Measurements from ENCODE around the gene RXRB.
"Not testable (repeated sequence)": the region's sequence is repeated elsewhere in the genome, so short reads cannot be mapped to it uniquely, and the experiment has no call there.

Gene RXRB

DNA sequence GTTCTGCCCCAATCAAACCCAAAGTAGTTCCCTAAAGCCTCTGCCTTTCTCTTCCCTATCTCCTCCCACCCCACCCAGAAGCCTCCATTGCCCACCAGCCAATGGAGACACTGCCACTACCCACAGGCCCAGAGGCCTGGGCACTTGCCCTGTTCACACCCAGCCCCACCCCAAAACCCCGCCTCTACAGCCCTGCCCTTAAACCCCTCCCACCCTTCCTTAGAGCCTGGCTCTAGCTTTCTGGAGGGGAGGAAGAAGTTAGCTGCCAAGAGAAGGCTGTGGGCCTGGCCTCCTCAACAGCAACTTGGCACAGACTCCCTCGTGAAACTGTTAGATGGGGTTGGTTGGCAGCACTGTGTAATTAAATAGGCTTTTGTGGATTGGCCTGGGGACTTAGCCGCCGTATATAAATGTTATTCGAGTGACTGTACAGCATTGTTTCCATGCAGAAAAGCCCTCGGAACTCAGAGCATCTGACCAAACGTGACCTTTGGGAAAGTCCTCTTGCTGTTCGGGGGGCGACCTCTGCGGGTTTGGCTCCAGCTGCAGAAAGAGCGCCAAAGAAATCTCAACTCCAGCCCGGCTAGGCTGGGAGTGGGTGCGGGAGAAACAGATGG, 39.6 kb downstream of the RXRB start:
- DNase-seq: no peak

DNA sequence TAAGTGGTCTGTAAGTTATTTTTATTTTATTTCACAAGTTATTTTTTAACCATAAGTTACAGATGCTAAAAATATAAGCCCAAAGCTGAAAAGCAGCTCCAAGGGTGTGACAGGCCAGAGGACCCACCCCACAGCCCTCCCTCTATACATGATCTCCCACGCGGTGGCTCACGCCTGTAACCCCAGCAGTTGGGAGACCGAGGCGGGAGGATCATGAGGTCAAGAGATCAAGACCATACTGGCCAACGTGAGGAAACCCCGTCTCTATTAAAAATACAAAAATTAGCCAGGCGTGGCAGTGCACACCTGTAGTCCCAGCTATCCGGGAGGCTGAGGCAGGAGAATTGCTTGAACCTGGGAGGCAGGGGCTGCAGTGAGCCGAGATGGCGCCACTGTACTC, 40.4 kb downstream of the RXRB start:
- DNase-seq: no peak

DNA sequence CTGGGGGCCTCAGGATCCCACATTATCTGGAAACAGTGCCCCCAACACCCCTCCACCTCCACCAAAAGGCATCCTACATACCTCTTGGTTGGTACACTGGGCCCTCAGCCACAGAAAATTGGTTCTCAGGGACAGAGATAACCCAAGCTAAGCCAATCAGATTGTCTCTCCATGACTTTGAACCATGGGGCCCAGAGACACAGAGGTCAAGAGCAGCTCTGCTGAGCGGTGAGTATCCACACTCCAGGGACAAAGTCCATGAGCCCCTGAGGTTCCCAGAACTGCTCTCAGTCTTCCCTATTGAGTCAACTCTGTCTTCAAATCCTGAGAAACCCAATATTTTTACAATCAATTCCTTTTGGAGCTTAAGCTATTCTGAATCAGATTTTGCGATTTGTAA, 43.5 kb downstream of the RXRB start:
- DNase-seq: no peak

DNA sequence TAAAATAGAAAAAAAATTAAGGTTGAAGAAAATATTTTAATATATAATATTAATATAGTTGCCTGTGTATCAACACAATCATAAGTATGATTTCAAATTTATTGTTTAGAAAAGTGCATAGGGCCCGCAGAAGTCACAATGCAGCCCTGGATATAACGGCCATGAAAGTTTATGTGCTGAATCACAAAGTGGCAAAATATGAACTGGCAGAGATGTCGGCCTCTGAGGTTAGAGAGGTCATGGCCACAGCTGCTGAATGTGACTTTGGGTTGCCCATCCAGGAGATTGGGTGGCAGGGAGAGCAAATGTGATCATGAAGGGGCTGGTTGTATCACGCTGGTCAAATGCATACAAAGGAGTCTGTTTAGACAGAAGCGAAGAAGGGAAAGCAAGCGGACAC, 43.9 kb downstream of the RXRB start:
- DNase-seq: no peak

DNA sequence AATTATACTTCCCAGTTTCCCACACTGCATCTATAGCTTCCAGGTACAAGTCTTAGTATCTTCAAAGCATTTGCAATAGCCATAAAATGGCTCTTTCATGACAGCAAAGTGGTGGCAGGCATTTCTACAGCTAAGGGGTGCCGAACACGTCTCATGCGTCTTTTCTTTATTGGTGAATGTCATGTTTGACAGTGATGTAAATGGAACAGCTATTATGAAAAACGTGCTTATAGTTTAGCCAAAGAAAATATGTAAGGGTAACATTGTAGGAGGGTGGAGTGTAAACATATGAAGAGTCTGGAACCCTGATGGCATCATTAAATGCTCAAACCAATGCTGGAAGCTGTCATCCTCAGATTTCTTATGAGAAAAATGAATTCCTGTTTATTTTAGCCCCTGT, 46.1 kb downstream of the RXRB start:
- DNase-seq: no peak

DNA sequence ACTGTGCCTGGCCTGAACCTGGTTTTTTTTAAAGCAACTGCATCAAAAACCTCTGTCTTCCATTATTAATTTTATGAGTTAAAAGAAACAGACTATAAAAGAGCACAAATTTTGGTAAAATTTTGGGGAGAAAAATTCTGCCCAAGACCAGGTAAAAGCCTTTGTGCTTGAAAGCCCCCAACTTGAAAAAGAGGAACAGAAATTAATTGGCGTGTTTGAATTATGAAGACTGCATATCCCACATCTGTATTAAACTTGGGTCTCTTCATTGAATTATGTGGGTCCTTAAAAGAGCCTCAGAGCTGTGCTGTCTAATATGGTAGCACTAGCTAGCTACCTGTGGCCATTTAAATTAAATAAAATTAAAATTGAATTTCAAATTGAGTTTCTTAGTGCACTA, 49.4 kb downstream of the RXRB start:
- DNase-seq: no peak

DNA sequence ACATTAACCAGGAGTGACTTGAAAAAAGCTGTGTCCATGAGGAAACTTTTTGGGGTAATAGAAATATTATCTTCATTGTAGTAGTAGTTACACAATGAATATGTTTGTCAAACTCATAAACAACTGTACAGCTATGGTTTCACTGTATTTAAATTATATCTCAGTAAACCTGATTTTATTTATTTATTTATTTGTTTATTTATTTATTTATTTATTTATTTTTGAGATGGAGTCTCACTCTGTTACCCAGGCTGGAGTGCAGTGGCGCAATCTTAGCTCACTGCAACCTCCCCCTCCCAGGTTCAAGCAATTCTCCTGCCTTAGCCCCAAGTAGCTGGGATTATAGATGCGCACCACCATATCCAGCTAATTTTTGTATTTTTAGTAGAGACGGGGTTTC, 49.9 kb downstream of the RXRB start:
- not testable (repeated sequence) for DNase-seq

DNA sequence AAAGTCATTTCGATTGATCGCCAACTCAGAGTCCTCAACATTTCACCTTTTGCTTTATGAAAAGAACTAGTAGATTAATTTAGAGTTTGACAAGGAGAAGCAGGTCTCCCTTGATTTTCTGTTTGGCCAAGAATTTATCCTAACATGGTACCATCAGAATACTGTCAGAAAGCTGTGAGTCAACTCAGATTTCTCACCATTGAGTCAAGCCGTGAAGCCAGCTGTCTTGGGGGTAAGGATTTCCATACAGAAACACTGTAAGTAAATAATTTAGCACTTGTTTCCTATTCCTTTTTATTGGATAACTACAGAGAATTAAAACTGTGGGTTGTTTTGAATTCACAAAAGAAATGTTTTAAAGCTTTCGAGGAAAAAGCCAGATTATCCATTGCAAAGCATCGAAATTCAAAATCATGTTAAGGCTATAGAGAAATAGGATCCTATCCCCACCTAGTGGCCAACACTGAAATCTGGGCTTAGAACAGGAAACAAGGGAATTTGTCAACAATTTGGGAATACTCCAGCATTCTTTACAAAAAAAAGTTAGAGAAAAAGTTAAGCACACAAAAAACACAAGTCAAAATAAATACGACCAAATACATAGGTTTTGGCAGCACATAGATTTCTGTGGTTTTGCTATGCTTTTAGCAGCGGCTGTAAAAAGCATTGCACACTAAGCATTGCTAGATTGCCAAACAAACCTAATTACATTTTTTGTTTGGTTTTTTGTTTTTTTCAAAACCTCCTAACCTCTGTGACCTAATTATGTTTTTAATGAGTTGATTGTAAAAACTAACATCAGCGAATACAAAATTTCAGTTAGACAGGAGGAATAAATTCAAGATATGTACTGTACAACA, 52.4 kb downstream of the RXRB start:
- DNase-seq: no peak

DNA sequence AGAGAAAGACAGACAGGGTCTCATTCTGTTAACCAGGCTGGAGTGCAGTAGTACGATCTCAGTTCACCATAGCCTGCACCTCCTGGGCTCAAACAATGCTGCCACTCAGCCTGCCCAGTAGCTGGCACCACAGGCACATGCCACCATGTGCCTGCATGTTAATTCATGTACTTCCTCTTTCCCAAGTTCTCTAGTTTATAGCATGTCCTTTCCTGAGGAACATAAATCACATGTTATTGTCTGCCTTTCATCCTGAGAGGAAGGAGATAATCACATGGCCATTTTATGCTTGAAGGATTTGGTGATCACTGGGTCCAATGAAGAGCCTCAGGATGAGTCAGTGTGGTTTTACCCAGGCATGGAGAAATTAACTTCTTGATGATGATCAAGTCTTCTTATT, 56.1 kb downstream of the RXRB start:
- DNase-seq: no peak

Data from NCI-H187 treated with DMSO at 0.1 percent for 48 hours (cell line).